ENCODE results near the gene OVOL1. TPM values are rescaled to one million over a fixed set of nuclear protein-coding genes. Genes with fewer than 3 reads are reported as not detected.
"Not testable (repeated sequence)": the region's sequence is repeated elsewhere in the genome, so short reads cannot be mapped to it uniquely, and the experiment has no call there.

The OVOL1 gene
- total and polyA plus RNA-seq, 8 donors: 0.92 to 120 (median 7.8) TPM; not detected in 1

- WGBS, 5 donors: 41 to 60% (median 51%) methylated on average over 5 of the region's 5 CpGs
- DNase-seq: peak in 1 of 2 donors; percentile 13
Measured at GRCh38 chr11:65764434-65764833, 22.4 kb upstream of the OVOL1 start.

DNA sequence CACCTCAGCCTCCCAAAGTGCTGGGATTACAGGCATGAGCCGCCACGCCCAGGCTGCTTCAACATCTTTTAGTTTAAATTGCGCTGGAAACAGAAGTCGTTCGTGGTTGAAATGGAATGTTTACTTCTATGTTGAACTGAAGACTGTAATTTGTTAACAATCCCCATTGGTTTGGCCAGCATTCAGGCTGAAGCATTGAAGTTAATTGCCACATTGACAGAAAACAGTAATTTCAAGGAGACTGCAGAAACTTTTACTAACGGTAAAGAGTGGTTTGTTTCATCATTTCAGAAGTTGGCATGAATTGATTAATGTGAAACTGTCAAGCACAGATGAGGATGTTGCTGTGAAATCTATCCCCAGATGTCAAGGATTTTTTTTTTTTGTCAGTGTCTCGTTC is 20.3 kb upstream of the OVOL1 start:
- Histone ChIP-seq H3K36me3 (no peaks in the 10 kb centered on the region), H3K9me3 (no peaks in the 10 kb centered on the region), H3K27me3 (no peaks in the 10 kb centered on the region), H3K27ac (no peak overlapping the region), H3K4me3 (no peak overlapping the region), H3K4me1 (peaks cover 4 to 21% (median 7%) of the 10 kb centered on the region in 4 donors)
- no peak for TF ChIP-seq POLR2AphosphoS5 (IDR thresholded peaks at IDR 0.05)
- no peak for TF ChIP-seq CTCF (IDR thresholded peaks at IDR 0.05)
- TF ChIP-seq EP300 (IDR thresholded peaks at IDR 0.05): no peak
- no peak for TF ChIP-seq POLR2A (IDR thresholded peaks at IDR 0.05)
- WGBS, 5 donors: 30 to 41% (median 34%) methylated on average over 7 of the region's 7 CpGs
- intact Hi-C loops (cut with DNase I; ENCODE audit: low total_unique reads): no loop called here
- no peak for DNase-seq

More at GRCh38 chr11:65764434-65764833, 22.4 kb upstream of the OVOL1 start:
- no peaks in the 10 kb centered on the region for H3K36me3 ChIP-seq
- H3K27me3 ChIP-seq: peaks cover 0 to 5% (median 0%) of the 10 kb centered on the region in 3 donors
- intact Hi-C loops (cut with DNase I; ENCODE audit: low total_unique reads): no loop called here
- TF ChIP-seq CTCF (IDR thresholded peaks at IDR 0.05): no peak
- TF ChIP-seq EP300 (IDR thresholded peaks at IDR 0.05): no peak
- no peak for TF ChIP-seq POLR2A (IDR thresholded peaks at IDR 0.05)
- no peak overlapping the region for H3K4me3 ChIP-seq
- H3K27ac ChIP-seq: no peak overlapping the region
- peaks cover 0 to 2% (median 1%) of the 10 kb centered on the region in 4 donors for H3K4me1 ChIP-seq
- no peaks in the 10 kb centered on the region for H3K9me3 ChIP-seq

- Histone ChIP-seq H3K27me3 (no peaks in the 10 kb centered on the region), H3K36me3 (no peaks in the 10 kb centered on the region), H3K4me3 (no peak overlapping the region), H3K4me1 (peaks cover 7 to 29% (median 13%) of the 10 kb centered on the region in 4 donors), H3K9me3 (no peaks in the 10 kb centered on the region), H3K27ac (no peak overlapping the region)
- no peak for TF ChIP-seq POLR2AphosphoS5 (IDR thresholded peaks at IDR 0.05)
- no peak for TF ChIP-seq POLR2A (IDR thresholded peaks at IDR 0.05)
- TF ChIP-seq EP300 (IDR thresholded peaks at IDR 0.05): no peak
- TF ChIP-seq CTCF (IDR thresholded peaks at IDR 0.05): no peak
- DNase-seq: no peak
- intact Hi-C loops (cut with DNase I; ENCODE audit: low total_unique reads): no loop called here
- 69 to 79% (median 76%) methylated on average over 10 of the region's 10 CpGs for WGBS, 5 donors
Measured at GRCh38 chr11:65767406-65767805, 19.5 kb upstream of the OVOL1 start.

- H3K36me3 ChIP-seq; H3K27ac ChIP-seq; H3K27me3 ChIP-seq; DNase-seq; H3K4me3 ChIP-seq; intact Hi-C loops (cut with DNase I; ENCODE audit: low total_unique reads); H3K9me3 ChIP-seq: not testable (repeated sequence)
- 69 to 78% (median 75%) methylated on average over 5 of the region's 5 CpGs for WGBS, 5 donors
- H3K4me1 ChIP-seq: peaks cover 7 to 29% (median 13%) of the 10 kb centered on the region in 4 donors
Measured at GRCh38 chr11:65767806-65768205, 19.1 kb upstream of the OVOL1 start.

DNA sequence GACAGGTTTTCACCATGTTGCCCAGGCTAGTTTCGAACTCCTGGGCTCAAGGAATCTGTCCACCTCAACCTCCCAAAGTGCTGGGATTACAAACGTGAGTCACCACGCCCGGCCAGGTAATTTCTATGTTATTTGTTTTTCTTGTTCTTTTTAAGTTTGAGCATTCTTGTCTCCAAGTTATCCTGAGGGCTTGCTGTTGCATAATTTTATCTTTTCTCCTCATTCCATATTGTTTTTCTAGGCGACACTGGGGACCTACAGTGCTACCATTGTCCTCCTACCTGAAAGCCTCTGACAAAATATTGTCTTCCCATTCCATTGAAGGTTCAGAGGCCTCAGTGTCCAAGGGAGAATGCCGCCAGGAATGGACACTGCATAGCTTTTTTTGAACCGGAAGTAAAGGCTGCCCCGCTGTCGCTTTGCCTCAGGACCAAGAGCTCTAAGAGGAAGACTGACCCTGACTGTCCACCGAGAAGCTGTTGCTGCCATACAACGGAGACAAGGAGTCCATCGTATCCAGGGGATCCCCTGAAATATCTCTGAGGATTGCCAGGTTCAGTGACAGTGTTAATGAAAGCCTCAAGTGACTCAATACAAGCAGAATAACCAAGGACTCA is 15.8 kb upstream of the OVOL1 start:
- WGBS, 5 donors: 79 to 88% (median 82%) methylated on average over 12 of the region's 12 CpGs
- no peak for DNase-seq
- Histone ChIP-seq H3K4me1 (peaks cover 15 to 56% (median 23%) of the 10 kb centered on the region in 4 donors), H3K27ac (no peak overlapping the region), H3K27me3 (no peaks in the 10 kb centered on the region), H3K36me3 (no peaks in the 10 kb centered on the region), H3K4me3 (no peak overlapping the region), H3K9me3 (no peaks in the 10 kb centered on the region)
- TF ChIP-seq EP300 (IDR thresholded peaks at IDR 0.05): no peak
- TF ChIP-seq CTCF (IDR thresholded peaks at IDR 0.05): no peak
- no peak for TF ChIP-seq POLR2A (IDR thresholded peaks at IDR 0.05)
- TF ChIP-seq POLR2AphosphoS5 (IDR thresholded peaks at IDR 0.05): no peak
- intact Hi-C loops (cut with DNase I; ENCODE audit: low total_unique reads): no loop called here
